Lung (tissue), 12 donors: ENCODE results near the gene EPHB1. TPM values are rescaled to one million over a fixed set of nuclear protein-coding genes. Genes with fewer than 3 reads are reported as not detected.
"Not testable (repeated sequence)": the region's sequence is repeated elsewhere in the genome, so short reads cannot be mapped to it uniquely, and the experiment has no call there.

Source experiments
- ATAC-seq: fragments of 200-7000 bp; cut with Tn5 transposase; one replicate; pipeline ENCODE4 v1.9.1; 2020; ENCODE audit warnings: moderate number of reproducible peaks; ENCODE audit not compliant: insufficient read depth, low FRiP score
- DNase-seq, 3 donors: peaks; one replicate each; pipeline ENCODE4 v3.0.0-alpha.2; 2013 to 2017
- H3K27ac ChIP-seq, 2 donors: one replicate each; pipeline ENCODE4 v1.5.1; 2013; ENCODE audit warnings: mild to moderate bottlenecking in 2 of 2, moderate library complexity in 2 of 2, control low read depth in 1 of 2, inconsistent platforms in 1 of 2, low read depth in 1 of 2, low read length in 1 of 2
- H3K27me3 ChIP-seq, 3 donors: one replicate each; pipeline ENCODE4 v1.5.1; 2013; ENCODE audit warnings: low read length in 2 of 3; ENCODE audit not compliant: control insufficient read depth in 3 of 3, insufficient read depth in 3 of 3
- H3K36me3 ChIP-seq, 4 donors: one replicate each; pipeline ENCODE4 v1.5.1; 2013; ENCODE audit warnings: low read length in 4 of 4, mild to moderate bottlenecking in 1 of 4, moderate library complexity in 1 of 4; ENCODE audit not compliant: control insufficient read depth in 4 of 4, insufficient read depth in 4 of 4
- H3K4me1 ChIP-seq, 5 donors: one replicate each; pipeline ENCODE4 v1.5.1; 2013; ENCODE audit warnings: low read length in 5 of 5, mild to moderate bottlenecking in 2 of 5, moderate library complexity in 1 of 5; ENCODE audit not compliant: control insufficient read depth in 5 of 5, insufficient read depth in 5 of 5
- H3K4me3 ChIP-seq: one replicate; pipeline ENCODE4 v1.5.1; 2013; ENCODE audit warnings: mild to moderate bottlenecking, control low read depth, moderate library complexity
- H3K9ac ChIP-seq, 2 donors: one replicate each; pipeline ENCODE4 v1.5.1; 2013; ENCODE audit warnings: low read length in 2 of 2, control low read depth in 1 of 2; ENCODE audit not compliant: insufficient read depth in 1 of 2
- H3K9me3 ChIP-seq, 4 donors: one replicate each; pipeline ENCODE4 v1.5.1; 2013; ENCODE audit warnings: low read length in 3 of 4, mild to moderate bottlenecking in 1 of 4, moderate library complexity in 1 of 4; ENCODE audit not compliant: control insufficient read depth in 4 of 4, insufficient read depth in 3 of 4
- WGBS, 2 donors: extraction: QIAGEN DNeasy Blood & Tissue Kit; methylation state at CpG; one replicate each; pipeline ENCODE4 v1.1.7; 2013; 5-methylcytosine and 5-hydroxymethylcytosine counted together
- polyA plus RNA-seq, 2 donors: library from polyadenylated mRNA; stranded (reverse); fragments of 200-250 nt; gene quantifications; one replicate each; pipeline ENCODE4 v1.2.1, GENCODE V29; 2013
- total RNA-seq, 2 donors: library from RNA; depleted of rRNA in 1 of 2; stranded (reverse); fragments of >200 nt in 1 of 2; gene quantifications; one replicate each; pipeline ENCODE4 v1.2.1, GENCODE V29; 2014 to 2021
- TF ChIP-seq, protein P1 (sequence below): IDR thresholded peaks from 2 replicates; pipeline ENCODE4 v1.5.1; 2012; ENCODE audit warnings: mild to moderate bottlenecking; ENCODE audit errors: control extremely low read depth, extremely low read depth
- donor health status: control.
- donor health status: control.
- donor health status: Bipolar disorder and iron deficiency.
- donor health status: healthy.
- donor health status: DM: yes; HTN: yes; CAD: no.

The EPHB1 gene
- total and polyA plus RNA-seq, 4 donors, result 0.30 to 6.3 (median 2.1) TPM

DNA sequence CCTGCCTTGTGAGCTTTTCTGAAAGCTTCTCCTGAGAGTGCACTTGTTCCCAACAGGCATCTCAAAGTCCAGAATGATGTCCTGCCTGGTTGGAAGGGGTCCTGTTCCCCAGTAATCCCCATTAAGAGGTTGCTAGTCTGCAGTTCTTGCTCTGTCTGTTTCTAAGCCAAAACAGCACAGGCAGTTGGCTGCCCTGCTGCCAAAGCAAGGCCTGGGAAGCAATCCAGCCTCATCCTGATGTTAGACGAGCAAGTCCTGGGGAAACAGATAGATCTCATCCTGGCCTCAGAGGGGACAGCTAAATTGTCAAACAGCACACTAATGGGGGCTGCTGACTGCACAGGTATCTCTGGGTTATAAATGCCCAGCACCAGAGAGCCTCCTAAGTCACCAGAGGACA, 198.0 kb downstream of the EPHB1 start:
- no peak overlapping the region for H3K4me3 ChIP-seq
- ATAC-seq (no peak), DNase-seq (no peak)
- TF ChIP-seq, protein P1, sequence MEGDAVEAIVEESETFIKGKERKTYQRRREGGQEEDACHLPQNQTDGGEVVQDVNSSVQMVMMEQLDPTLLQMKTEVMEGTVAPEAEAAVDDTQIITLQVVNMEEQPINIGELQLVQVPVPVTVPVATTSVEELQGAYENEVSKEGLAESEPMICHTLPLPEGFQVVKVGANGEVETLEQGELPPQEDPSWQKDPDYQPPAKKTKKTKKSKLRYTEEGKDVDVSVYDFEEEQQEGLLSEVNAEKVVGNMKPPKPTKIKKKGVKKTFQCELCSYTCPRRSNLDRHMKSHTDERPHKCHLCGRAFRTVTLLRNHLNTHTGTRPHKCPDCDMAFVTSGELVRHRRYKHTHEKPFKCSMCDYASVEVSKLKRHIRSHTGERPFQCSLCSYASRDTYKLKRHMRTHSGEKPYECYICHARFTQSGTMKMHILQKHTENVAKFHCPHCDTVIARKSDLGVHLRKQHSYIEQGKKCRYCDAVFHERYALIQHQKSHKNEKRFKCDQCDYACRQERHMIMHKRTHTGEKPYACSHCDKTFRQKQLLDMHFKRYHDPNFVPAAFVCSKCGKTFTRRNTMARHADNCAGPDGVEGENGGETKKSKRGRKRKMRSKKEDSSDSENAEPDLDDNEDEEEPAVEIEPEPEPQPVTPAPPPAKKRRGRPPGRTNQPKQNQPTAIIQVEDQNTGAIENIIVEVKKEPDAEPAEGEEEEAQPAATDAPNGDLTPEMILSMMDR, result no peak
- 62 to 73% methylated on average over 1 of the region's 1 CpG for WGBS, 2 donors
- H3K9ac ChIP-seq, result no peak overlapping the region
- H3K36me3 ChIP-seq, result no peaks in the 10 kb centered on the region
- H3K9me3 ChIP-seq, result no peaks in the 10 kb centered on the region
- no peaks in the 10 kb centered on the region for H3K27me3 ChIP-seq
- no peaks in the 10 kb centered on the region for H3K4me1 ChIP-seq
- H3K27ac ChIP-seq, result no peak overlapping the region

DNA sequence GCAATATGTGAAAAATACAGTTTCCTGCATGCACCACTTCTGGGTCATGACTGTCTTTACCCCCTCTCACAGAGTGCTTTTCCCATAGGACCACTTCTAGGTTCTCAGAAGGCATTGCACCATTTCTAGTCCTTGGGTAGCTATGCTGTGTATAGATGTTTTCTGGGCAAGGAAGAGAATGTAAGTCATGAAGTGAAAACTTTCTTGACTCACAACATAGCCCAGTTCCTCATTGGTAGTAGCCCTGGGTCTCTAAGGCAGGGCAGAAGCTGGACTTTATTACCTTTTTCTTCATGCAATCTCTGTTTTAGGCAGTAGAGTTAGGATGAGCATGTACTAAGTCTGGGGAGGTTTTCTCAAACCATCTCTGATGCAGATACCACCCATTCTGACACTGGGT, 203.1 kb downstream of the EPHB1 start:
- Histone ChIP-seq H3K4me3 (no peak overlapping the region), H3K9ac (no peak overlapping the region), H3K4me1 (peaks cover 0 to 5% (median 0%) of the 10 kb centered on the region in 5 donors), H3K27me3 (no peaks in the 10 kb centered on the region), H3K27ac (no peak overlapping the region), H3K36me3 (no peaks in the 10 kb centered on the region), H3K9me3 (no peaks in the 10 kb centered on the region)
- DNase-seq, result no peak
- no peak for ATAC-seq
- TF ChIP-seq, protein P1, result no peak

DNA sequence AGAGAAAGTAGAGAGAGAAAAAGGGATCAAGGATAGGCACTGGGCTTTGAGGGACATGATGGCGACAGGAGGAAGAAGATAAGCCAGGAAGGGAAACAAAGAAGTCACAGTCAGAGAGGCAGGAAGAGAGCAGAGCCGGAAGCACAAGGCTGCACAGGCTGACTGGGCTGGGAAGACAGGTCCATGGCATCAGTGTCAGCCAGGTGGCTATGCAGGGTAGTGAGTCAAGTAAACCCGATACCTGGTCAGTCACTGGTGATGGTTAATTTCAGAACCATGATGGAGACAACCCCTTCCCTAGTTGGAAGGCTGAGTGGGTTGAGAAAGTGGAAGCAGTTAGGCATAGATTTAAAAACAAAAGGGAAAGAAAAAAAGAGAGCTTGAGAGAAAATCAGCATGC, 203.8 kb downstream of the EPHB1 start:
- no peak overlapping the region for H3K9ac ChIP-seq
- TF ChIP-seq, protein P1, result no peak
- no peak overlapping the region for H3K4me3 ChIP-seq
- H3K4me1 ChIP-seq, result peaks cover 0 to 5% (median 0%) of the 10 kb centered on the region in 5 donors
- no peaks in the 10 kb centered on the region for H3K9me3 ChIP-seq
- no peak for DNase-seq
- no peak for ATAC-seq
- H3K27ac ChIP-seq, result no peak overlapping the region
- H3K36me3 ChIP-seq, result no peaks in the 10 kb centered on the region
- WGBS, 2 donors, result 58 to 59% methylated on average over 3 of the region's 3 CpGs
- no peaks in the 10 kb centered on the region for H3K27me3 ChIP-seq

DNA sequence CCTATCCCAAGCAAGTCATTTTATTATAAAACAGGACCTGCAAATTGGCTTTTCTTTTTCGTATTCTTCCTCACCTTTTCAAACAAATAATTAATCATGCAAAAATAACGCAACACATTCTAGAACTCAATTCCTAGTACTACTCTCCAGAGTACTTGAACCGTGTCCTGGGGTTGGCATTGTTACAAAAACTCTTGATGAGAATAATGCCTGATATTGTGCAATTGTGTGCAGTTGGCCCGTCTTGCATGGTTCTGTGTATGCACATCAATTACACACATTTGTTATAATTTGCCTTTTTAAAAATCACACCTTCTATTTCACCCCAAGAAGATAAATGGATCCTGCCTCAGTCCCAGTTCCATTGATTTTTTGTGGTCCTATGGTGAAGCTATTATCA, 205.4 kb downstream of the EPHB1 start:
- 46 to 65% methylated on average over 4 of the region's 4 CpGs for WGBS, 2 donors
- Histone ChIP-seq H3K4me3 (no peak overlapping the region), H3K4me1 (peaks cover 0 to 5% (median 0%) of the 10 kb centered on the region in 5 donors), H3K36me3 (no peaks in the 10 kb centered on the region), H3K27me3 (no peaks in the 10 kb centered on the region), H3K27ac (no peak overlapping the region), H3K9ac (no peak overlapping the region), H3K9me3 (no peaks in the 10 kb centered on the region)
- peak in 1 of 3 donors; percentile 35 for DNase-seq
- TF ChIP-seq, protein P1, result no peak
- ATAC-seq, result no peak

DNA sequence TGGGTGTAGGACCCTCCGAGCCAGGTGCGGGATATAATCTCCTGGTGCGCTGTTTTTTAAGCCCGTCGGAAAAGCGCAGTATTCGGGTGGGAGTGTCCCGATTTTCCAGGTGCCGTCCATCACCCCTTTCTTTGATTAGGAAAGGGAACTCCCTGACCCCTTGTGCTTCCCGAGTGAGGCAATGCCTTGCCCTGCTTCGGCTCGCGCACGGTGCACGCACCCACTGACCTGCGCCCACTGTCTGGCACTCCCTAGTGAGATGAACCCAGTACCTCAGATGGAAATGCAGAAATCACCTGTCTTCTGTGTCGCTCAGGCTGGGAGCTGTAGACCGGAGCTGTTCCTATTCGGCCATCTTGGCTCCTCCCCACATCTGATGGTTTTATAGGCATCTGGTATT, 210.6 kb downstream of the EPHB1 start:
- ATAC-seq, result not testable (repeated sequence)

More for the DNA sequence above, 210.6 kb downstream of the EPHB1 start:
- H3K36me3 ChIP-seq, DNase-seq, H3K4me3 ChIP-seq, H3K4me1 ChIP-seq, H3K27me3 ChIP-seq, H3K27ac ChIP-seq, H3K9me3 ChIP-seq, H3K9ac ChIP-seq: not testable (repeated sequence)
- WGBS, 2 donors, result 97 to 98% methylated on average over 13 to 17 of the region's 19 CpGs
